Retinal pigment epithelial cell (primary cell): ENCODE measurements around the gene TRAK2.
"Not testable (repeated sequence)": the region's sequence is repeated elsewhere in the genome, so short reads cannot be mapped to it uniquely, and the experiment has no call there.

Experiments
- DNase-seq: peaks from one replicate; pipeline ENCODE4 v3.0.0-alpha.2; 2010; ENCODE audit warnings: low read depth
- H3K4me3 ChIP-seq: 2 replicates; pipeline ENCODE4 v1.5.1; 2011; ENCODE audit warnings: mild to moderate bottlenecking, low read length, control low read depth, moderate library complexity
- CTCF ChIP-seq: conservative IDR thresholded peaks from 2 replicates; pipeline ENCODE4 v1.5.1; 2011; ENCODE audit warnings: low read depth, low read length, control low read depth, inconsistent platforms

The TRAK2 gene

GRCh38 chr2:201448061-201448460, 3.2 kb downstream of the TRAK2 start:
- TF ChIP-seq CTCF = no peak
- no peak overlapping the region for H3K4me3 ChIP-seq
- no peak for DNase-seq

- TF ChIP-seq CTCF = no peak
- DNase-seq = no peak
- H3K4me3 ChIP-seq = no peak overlapping the region
Measured at GRCh38 chr2:201447086-201447485, 4.2 kb downstream of the TRAK2 start.

GRCh38 chr2:201444746-201445465, 6.4 kb downstream of the TRAK2 start:
- DNase-seq = no peak

GRCh38 chr2:201441409-201441808, 9.8 kb downstream of the TRAK2 start:
- no peak for TF ChIP-seq CTCF
- H3K4me3 ChIP-seq = no peak overlapping the region
- DNase-seq = no peak

More at GRCh38 chr2:201444746-201445465, 6.4 kb downstream of the TRAK2 start:
- H3K4me3 ChIP-seq = no peak overlapping the region
- no peak for TF ChIP-seq CTCF

GRCh38 chr2:201440182-201440581, 11.1 kb downstream of the TRAK2 start:
- TF ChIP-seq CTCF = no peak
- DNase-seq = no peak
- no peak overlapping the region for H3K4me3 ChIP-seq

GRCh38 chr2:201439336-201439922, 11.8 kb downstream of the TRAK2 start:
- DNase-seq, H3K4me3 ChIP-seq: not testable (repeated sequence)

GRCh38 chr2:201436141-201436540, 15.1 kb downstream of the TRAK2 start:
- TF ChIP-seq CTCF = no peak
- no peak overlapping the region for H3K4me3 ChIP-seq
- DNase-seq = no peak
